WTC11 (cell line): ENCODE measurements around the gene ASMTL. TPM values are rescaled to one million over a fixed set of nuclear protein-coding genes. Genes with fewer than 3 reads are reported as not detected.

Experiments used
- CREM ChIP-seq: sonication (generic); formaldehyde crosslinking; IDR thresholded peaks from 2 replicates; pipeline ENCODE4 v1.8.1; 2022; ENCODE audit warnings: mild to moderate bottlenecking, missing genetic modification reagents, moderate library complexity
- E2F4 ChIP-seq: sonication (generic); formaldehyde crosslinking; IDR thresholded peaks from 2 replicates; pipeline ENCODE4 v1.8.1; 2022; ENCODE audit warnings: low read depth, mild to moderate bottlenecking, moderate library complexity, missing genetic modification reagents, borderline replicate concordance
- E2F5 ChIP-seq: sonication (generic); formaldehyde crosslinking; IDR thresholded peaks from 2 replicates; pipeline ENCODE4 v1.8.1; 2022; ENCODE audit warnings: mild to moderate bottlenecking, moderate library complexity, missing genetic modification reagents
- ELF4 ChIP-seq: sonication (generic); formaldehyde crosslinking; IDR thresholded peaks from 2 replicates; pipeline ENCODE4 v1.8.1; 2022; ENCODE audit warnings: low read depth, mild to moderate bottlenecking, moderate library complexity, missing genetic modification reagents
- ETV6 ChIP-seq: sonication (generic); formaldehyde crosslinking; IDR thresholded peaks from 2 replicates; pipeline ENCODE4 v1.8.1; 2022; ENCODE audit warnings: mild to moderate bottlenecking, missing genetic modification reagents
- HMGA2 ChIP-seq: fragments of 250-450 bp; sonication (Bioruptor Pico); IDR thresholded peaks from 2 replicates; pipeline ENCODE4 v1.4.0; 2021; ENCODE audit warnings: mild to moderate bottlenecking, moderate library complexity
- JUN ChIP-seq: sonication (generic); formaldehyde crosslinking; IDR thresholded peaks from 2 replicates; pipeline ENCODE4 v1.8.0; 2023; ENCODE audit warnings: mild to moderate bottlenecking, missing genetic modification reagents
- NFE2L1 ChIP-seq: sonication (generic); formaldehyde crosslinking; IDR thresholded peaks from 2 replicates; pipeline ENCODE4 v1.8.1; 2023; ENCODE audit warnings: missing genetic modification reagents
- NR1H2 ChIP-seq: sonication (generic); formaldehyde crosslinking; IDR thresholded peaks from 2 replicates; pipeline ENCODE4 v1.9.0; 2021; ENCODE audit warnings: mild to moderate bottlenecking, moderate library complexity, missing genetic modification reagents
- NR2C2 ChIP-seq: sonication (generic); formaldehyde crosslinking; IDR thresholded peaks from 2 replicates; pipeline ENCODE4 v1.8.0; 2022; ENCODE audit warnings: mild to moderate bottlenecking, missing genetic modification reagents
- OVOL2 ChIP-seq: fragments of 250-450 bp; sonication (Bioruptor Pico); IDR thresholded peaks from 2 replicates; pipeline ENCODE4 v1.9.0; 2021; ENCODE audit warnings: mild to moderate bottlenecking, borderline replicate concordance
- PREB ChIP-seq: sonication (generic); formaldehyde crosslinking; IDR thresholded peaks from 2 replicates; pipeline ENCODE4 v1.8.1; 2022; ENCODE audit warnings: mild to moderate bottlenecking, missing genetic modification reagents, moderate library complexity, borderline replicate concordance
- RELA ChIP-seq: sonication (generic); formaldehyde crosslinking; IDR thresholded peaks from 2 replicates; pipeline ENCODE4 v1.8.1; 2022; ENCODE audit warnings: missing genetic modification reagents, mild to moderate bottlenecking, borderline replicate concordance
- SOX15 ChIP-seq: fragments of 250-450 bp; sonication (Bioruptor Pico); IDR thresholded peaks from 2 replicates; pipeline ENCODE4 v1.9.0; 2021; ENCODE audit warnings: mild to moderate bottlenecking
- USF1 ChIP-seq: sonication (generic); formaldehyde crosslinking; IDR thresholded peaks from 2 replicates; pipeline ENCODE4 v1.8.0; 2022; ENCODE audit warnings: mild to moderate bottlenecking, missing genetic modification reagents
- ZBTB21 ChIP-seq: sonication (generic); formaldehyde crosslinking; IDR thresholded peaks from 2 replicates; pipeline ENCODE4 v1.8.1; 2023; ENCODE audit warnings: mild to moderate bottlenecking, missing genetic modification reagents, borderline replicate concordance
- ZMAT4 ChIP-seq: fragments of 250-450 bp; sonication (Bioruptor Pico); IDR thresholded peaks from 2 replicates; pipeline ENCODE4 v1.9.0; 2021; ENCODE audit warnings: mild to moderate bottlenecking
- ZNF121 ChIP-seq: sonication (generic); formaldehyde crosslinking; IDR thresholded peaks from 2 replicates; pipeline ENCODE4 v1.8.0; 2023; ENCODE audit warnings: missing genetic modification reagents
- ZNF232 ChIP-seq: sonication (generic); formaldehyde crosslinking; IDR thresholded peaks from 2 replicates; pipeline ENCODE4 v1.8.0; 2022; ENCODE audit warnings: mild to moderate bottlenecking, missing genetic modification reagents
- ZNF317 ChIP-seq: sonication (generic); formaldehyde crosslinking; IDR thresholded peaks from 2 replicates; pipeline ENCODE4 v1.8.1; 2023; ENCODE audit warnings: low read depth, mild to moderate bottlenecking, moderate library complexity, missing genetic modification reagents, borderline replicate concordance
- ZNF416 ChIP-seq: fragments of 250-450 bp; sonication (Bioruptor Pico); IDR thresholded peaks from 2 replicates; pipeline ENCODE4 v1.9.0; 2021; ENCODE audit warnings: mild to moderate bottlenecking, inconsistent platforms
- total RNA-seq: library from RNA; stranded (reverse); gene quantifications from 3 replicates; pipeline ENCODE4 v1.2.3, GENCODE V29; 2021
- TF ChIP-seq, protein P1 (sequence below): sonication (generic); formaldehyde crosslinking; IDR thresholded peaks from 2 replicates; pipeline ENCODE4 v1.8.1; 2023; ENCODE audit warnings: mild to moderate bottlenecking, moderate library complexity, missing genetic modification reagents
- TF ChIP-seq, protein P2 (sequence below): fragments of 250-450 bp; sonication (Bioruptor Pico); IDR thresholded peaks from 2 replicates; pipeline ENCODE4 v1.8.0; 2021; ENCODE audit warnings: mild to moderate bottlenecking
- TF ChIP-seq, protein P3 (sequence below): fragments of 250-450 bp; sonication (Bioruptor Pico); conservative IDR thresholded peaks from 2 replicates; pipeline ENCODE4 v1.9.0; 2021; ENCODE audit warnings: mild to moderate bottlenecking
- TF ChIP-seq, protein P4 (sequence below): sonication (generic); formaldehyde crosslinking; IDR thresholded peaks from 2 replicates; pipeline ENCODE4 v1.8.0; 2023; ENCODE audit warnings: missing genetic modification reagents, mild to moderate bottlenecking, borderline replicate concordance

The ASMTL gene
- total RNA-seq, 1 experiment from 2014 or later = 70.6 TPM

DNA sequence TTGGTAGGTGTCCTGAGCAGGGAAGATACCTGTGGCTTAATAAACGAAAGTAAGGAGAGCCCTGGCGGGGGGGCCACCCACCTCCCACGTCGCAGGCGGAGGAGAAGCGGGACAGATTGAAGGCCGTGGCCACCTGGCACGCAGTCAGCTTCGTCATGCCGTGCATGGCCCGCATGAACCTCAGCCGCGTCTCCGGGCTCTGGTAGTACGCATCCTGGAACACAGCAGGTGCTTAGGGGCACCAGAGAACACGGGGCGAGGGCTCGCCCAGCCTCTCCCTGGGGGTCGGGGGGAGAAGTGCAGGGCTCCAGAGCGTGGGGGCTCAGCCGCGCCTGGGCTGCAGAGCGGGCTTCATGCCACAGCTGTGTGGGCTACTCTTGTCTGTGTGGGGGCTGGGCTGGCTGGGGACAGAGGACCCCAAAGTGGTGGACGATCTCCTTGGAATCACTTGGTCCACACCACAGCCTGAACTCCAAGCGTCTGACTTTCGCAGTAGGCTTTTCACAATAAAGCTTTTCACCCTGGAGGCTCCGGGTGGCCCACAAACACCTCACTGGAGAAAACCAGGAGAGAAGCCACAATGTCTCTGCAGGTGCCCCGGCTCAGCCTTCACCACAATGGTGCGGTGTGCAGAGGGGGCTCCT, 33.7 kb downstream of the ASMTL start (continued):
- TF ChIP-seq, protein P1, sequence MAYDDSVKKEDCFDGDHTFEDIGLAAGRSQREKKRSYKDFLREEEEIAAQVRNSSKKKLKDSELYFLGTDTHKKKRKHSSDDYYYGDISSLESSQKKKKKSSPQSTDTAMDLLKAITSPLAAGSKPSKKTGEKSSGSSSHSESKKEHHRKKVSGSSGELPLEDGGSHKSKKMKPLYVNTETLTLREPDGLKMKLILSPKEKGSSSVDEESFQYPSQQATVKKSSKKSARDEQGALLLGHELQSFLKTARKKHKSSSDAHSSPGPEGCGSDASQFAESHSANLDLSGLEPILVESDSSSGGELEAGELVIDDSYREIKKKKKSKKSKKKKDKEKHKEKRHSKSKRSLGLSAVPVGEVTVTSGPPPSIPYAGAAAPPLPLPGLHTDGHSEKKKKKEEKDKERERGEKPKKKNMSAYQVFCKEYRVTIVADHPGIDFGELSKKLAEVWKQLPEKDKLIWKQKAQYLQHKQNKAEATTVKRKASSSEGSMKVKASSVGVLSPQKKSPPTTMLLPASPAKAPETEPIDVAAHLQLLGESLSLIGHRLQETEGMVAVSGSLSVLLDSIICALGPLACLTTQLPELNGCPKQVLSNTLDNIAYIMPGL (CRISPR knock-in tag) = no peak
- TF ChIP-seq ZNF317 (CRISPR knock-in tag) = no peak
- TF ChIP-seq, protein P2, sequence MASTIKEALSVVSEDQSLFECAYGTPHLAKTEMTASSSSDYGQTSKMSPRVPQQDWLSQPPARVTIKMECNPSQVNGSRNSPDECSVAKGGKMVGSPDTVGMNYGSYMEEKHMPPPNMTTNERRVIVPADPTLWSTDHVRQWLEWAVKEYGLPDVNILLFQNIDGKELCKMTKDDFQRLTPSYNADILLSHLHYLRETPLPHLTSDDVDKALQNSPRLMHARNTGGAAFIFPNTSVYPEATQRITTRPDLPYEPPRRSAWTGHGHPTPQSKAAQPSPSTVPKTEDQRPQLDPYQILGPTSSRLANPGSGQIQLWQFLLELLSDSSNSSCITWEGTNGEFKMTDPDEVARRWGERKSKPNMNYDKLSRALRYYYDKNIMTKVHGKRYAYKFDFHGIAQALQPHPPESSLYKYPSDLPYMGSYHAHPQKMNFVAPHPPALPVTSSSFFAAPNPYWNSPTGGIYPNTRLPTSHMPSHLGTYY (CRISPR knock-in tag) = peak; percentile 6; the same call in 1 of the 2 replicates
- no peak for TF ChIP-seq RELA (CRISPR knock-in tag)
- TF ChIP-seq USF1 (CRISPR knock-in tag) = no peak
- TF ChIP-seq E2F4 (CRISPR knock-in tag) = no peak
- no peak for TF ChIP-seq JUN
- no peak for TF ChIP-seq PREB (CRISPR knock-in tag)
- TF ChIP-seq ZNF416 (CRISPR knock-in tag) = peak; percentile 73
- no peak for TF ChIP-seq HMGA2 (CRISPR knock-in tag)
- TF ChIP-seq NFE2L1 (CRISPR knock-in tag) = no peak
- TF ChIP-seq, protein P3, sequence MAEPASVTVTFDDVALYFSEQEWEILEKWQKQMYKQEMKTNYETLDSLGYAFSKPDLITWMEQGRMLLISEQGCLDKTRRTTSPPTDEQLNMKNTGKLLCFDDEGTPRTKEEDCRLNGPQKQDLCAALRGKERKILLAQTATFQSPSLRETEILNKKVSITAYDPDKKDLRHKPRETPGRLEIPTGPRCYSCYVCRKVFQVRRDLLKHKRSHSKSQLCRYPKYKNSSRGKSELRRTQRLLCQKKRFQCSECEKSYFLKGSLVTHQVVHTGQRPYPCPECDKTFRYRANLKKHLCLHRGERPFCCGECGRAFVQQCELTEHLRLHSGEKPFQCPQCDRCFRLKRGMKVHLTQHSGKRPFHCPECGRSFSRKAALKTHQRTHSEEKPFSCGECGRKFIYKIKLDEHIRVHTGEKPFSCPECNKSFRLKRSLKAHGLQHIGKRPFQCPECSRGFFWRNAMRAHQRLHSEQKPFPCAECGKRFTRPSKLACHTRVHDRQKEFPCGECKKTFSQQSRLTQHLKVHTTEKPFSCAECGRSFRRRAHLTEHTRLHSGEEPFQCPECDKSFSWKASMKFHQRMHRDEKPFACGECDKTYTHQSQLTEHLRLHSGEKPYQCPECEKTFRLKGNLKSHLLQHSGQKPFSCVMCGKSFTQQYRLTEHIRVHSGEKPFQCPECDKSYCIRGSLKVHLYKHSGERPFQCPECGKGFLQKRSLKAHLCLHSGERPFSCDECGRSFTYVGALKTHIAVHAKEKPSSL = no peak
- TF ChIP-seq SOX15 (CRISPR knock-in tag) = no peak
- peak; percentile 5; the same call in 1 of the 2 replicates for TF ChIP-seq ZMAT4 (CRISPR knock-in tag)
- no peak for TF ChIP-seq ZNF121 (CRISPR knock-in tag)
- no peak for TF ChIP-seq ZNF232
- no peak for TF ChIP-seq NR2C2 (CRISPR knock-in tag)
- TF ChIP-seq E2F5 (CRISPR knock-in tag) = no peak
- TF ChIP-seq OVOL2 (CRISPR knock-in tag) = no peak
- TF ChIP-seq CREM (CRISPR knock-in tag) = no peak
- TF ChIP-seq NR1H2 (CRISPR knock-in tag) = no peak
- TF ChIP-seq ELF4 (CRISPR knock-in tag) = no peak
- TF ChIP-seq, protein P4, sequence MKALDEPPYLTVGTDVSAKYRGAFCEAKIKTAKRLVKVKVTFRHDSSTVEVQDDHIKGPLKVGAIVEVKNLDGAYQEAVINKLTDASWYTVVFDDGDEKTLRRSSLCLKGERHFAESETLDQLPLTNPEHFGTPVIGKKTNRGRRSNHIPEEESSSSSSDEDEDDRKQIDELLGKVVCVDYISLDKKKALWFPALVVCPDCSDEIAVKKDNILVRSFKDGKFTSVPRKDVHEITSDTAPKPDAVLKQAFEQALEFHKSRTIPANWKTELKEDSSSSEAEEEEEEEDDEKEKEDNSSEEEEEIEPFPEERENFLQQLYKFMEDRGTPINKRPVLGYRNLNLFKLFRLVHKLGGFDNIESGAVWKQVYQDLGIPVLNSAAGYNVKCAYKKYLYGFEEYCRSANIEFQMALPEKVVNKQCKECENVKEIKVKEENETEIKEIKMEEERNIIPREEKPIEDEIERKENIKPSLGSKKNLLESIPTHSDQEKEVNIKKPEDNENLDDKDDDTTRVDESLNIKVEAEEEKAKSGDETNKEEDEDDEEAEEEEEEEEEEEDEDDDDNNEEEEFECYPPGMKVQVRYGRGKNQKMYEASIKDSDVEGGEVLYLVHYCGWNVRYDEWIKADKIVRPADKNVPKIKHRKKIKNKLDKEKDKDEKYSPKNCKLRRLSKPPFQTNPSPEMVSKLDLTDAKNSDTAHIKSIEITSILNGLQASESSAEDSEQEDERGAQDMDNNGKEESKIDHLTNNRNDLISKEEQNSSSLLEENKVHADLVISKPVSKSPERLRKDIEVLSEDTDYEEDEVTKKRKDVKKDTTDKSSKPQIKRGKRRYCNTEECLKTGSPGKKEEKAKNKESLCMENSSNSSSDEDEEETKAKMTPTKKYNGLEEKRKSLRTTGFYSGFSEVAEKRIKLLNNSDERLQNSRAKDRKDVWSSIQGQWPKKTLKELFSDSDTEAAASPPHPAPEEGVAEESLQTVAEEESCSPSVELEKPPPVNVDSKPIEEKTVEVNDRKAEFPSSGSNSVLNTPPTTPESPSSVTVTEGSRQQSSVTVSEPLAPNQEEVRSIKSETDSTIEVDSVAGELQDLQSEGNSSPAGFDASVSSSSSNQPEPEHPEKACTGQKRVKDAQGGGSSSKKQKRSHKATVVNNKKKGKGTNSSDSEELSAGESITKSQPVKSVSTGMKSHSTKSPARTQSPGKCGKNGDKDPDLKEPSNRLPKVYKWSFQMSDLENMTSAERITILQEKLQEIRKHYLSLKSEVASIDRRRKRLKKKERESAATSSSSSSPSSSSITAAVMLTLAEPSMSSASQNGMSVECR (CRISPR knock-in tag) = 0 out of 2 replicates have a peak, but pooled peaks have one; percentile 46
- TF ChIP-seq ZBTB21 (CRISPR knock-in tag) = no peak
- TF ChIP-seq ETV6 = no peak
